ENCODE measurements around the gene IGF2BP2. TPM values are rescaled to one million over a fixed set of nuclear protein-coding genes. Genes with fewer than 3 reads are reported as not detected.

The IGF2BP2 gene
- total RNA-seq, 1 donor from 2014 or later: 2.9 TPM

GRCh38 chr3:185864767-185865166 lies 39.9 kb upstream of the IGF2BP2 start:
- Histone ChIP-seq H3K4me1 (no peaks in the 10 kb centered on the region), H3K9me3 (no peaks in the 10 kb centered on the region), H3K27me3 (no peaks in the 10 kb centered on the region), H3K27ac (no peak overlapping the region), H3K36me3 (no peaks in the 10 kb centered on the region), H3K4me3 (no peak overlapping the region)
- no peak for TF ChIP-seq CTCF (IDR thresholded peaks at IDR 0.05)
- no peak for DNase-seq (ENCODE audit: low spot score in 2 of 2)
- intact Hi-C loops (cut with DNase I): no loop called here

GRCh38 chr3:185862920-185863319 lies 38.1 kb upstream of the IGF2BP2 start:
- intact Hi-C loops (cut with DNase I): no loop called here

GRCh38 chr3:185859294-185859972 lies 34.6 kb upstream of the IGF2BP2 start:
- no peaks in the 10 kb centered on the region for H3K27me3 ChIP-seq
- no peak overlapping the region for H3K27ac ChIP-seq
- H3K4me1 ChIP-seq: no peaks in the 10 kb centered on the region
- H3K36me3 ChIP-seq: no peaks in the 10 kb centered on the region
- TF ChIP-seq CTCF (IDR thresholded peaks at IDR 0.05): no peak
- H3K4me3 ChIP-seq: no peak overlapping the region
- intact Hi-C loops (cut with DNase I): no loop called here
- H3K9me3 ChIP-seq: peaks cover 10% of the 10 kb centered on the region in 2 donors
- no peak for DNase-seq (ENCODE audit: low spot score in 2 of 2)

More at GRCh38 chr3:185862920-185863319, 38.1 kb upstream of the IGF2BP2 start:
- Histone ChIP-seq H3K9me3 (no peaks in the 10 kb centered on the region), H3K27ac (no peak overlapping the region), H3K4me3 (no peak overlapping the region), H3K36me3 (no peaks in the 10 kb centered on the region), H3K27me3 (no peaks in the 10 kb centered on the region), H3K4me1 (no peaks in the 10 kb centered on the region)
- DNase-seq (ENCODE audit: low spot score in 2 of 2): no peak
- TF ChIP-seq CTCF (IDR thresholded peaks at IDR 0.05): no peak

- Histone ChIP-seq H3K4me3 (no peak overlapping the region), H3K27me3 (no peaks in the 10 kb centered on the region), H3K27ac (no peak overlapping the region), H3K4me1 (no peaks in the 10 kb centered on the region), H3K9me3 (peaks cover 10% of the 10 kb centered on the region in 2 donors), H3K36me3 (no peaks in the 10 kb centered on the region)
- intact Hi-C loops (cut with DNase I): no loop called here
- no peak for TF ChIP-seq CTCF (IDR thresholded peaks at IDR 0.05)
- no peak for DNase-seq (ENCODE audit: low spot score in 2 of 2)
These were observed 33.8 kb upstream of the IGF2BP2 start for GRCh38 chr3:185858502-185859225.

GRCh38 chr3:185857208-185857607 lies 32.4 kb upstream of the IGF2BP2 start:
- H3K9me3 ChIP-seq: peaks cover 10% of the 10 kb centered on the region in 2 donors
- no peak overlapping the region for H3K4me3 ChIP-seq
- H3K27ac ChIP-seq: no peak overlapping the region
- intact Hi-C loops (cut with DNase I): no loop called here
- DNase-seq (ENCODE audit: low spot score in 2 of 2): no peak
- no peak for TF ChIP-seq CTCF (IDR thresholded peaks at IDR 0.05)
- no peaks in the 10 kb centered on the region for H3K27me3 ChIP-seq
- no peaks in the 10 kb centered on the region for H3K4me1 ChIP-seq
- no peaks in the 10 kb centered on the region for H3K36me3 ChIP-seq
